ENCODE data around the gene AVL9. TPM values are rescaled to one million over a fixed set of nuclear protein-coding genes. Genes with fewer than 3 reads are reported as not detected.

Gene AVL9
- total and polyA plus RNA-seq, 2 donors (not counting 1 experiment from before 2014, with no cell fraction given) = 15.4 to 48.0 TPM

DNA sequence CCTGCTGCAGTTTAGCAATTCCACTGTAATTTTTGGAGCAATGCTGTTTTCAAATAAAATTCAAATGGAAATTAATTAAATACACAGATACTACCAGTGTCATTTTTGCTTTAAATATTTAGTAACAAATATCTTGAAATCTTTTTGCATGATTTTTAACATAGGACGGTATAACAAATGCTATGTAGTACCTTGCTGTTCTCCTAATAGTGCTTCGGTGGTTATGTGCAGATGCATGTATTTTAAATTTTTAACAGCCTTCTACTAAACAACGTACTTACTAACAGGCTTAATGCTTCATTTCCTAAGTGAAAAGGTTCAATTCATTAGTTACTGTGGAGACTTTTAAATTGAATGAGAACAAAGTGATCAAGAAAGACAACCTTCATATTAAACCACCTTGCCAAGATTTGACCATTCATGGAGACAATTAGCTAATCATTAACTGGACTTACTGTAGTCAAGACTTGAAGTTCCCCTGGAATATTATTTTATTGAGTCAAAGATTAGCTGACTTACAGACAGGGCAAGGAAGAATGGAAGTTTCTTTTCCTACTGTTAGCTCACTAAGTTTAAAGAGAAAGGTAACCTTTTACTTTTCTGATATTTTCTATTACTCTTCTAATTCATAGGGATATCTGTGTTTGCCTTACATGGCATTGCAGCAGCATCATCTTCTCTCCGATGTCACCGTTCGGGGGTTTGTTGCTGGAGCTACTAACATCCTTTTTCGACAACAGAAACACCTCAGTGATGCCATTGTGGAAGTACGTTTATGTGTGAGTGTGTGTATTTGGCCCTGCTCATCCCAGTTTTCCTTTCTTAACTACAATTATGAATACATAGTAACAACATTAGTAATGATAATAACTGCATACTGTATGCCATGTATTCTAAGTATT, 74.3 kb downstream of the AVL9 start:
- no peak for TF ChIP-seq EZH2 (IDR thresholded peaks at IDR 0.05; ENCODE audit: borderline replicate concordance, insufficient read depth, low read depth, low read length, poor library complexity, severe bottlenecking)
- TF ChIP-seq CTCF (IDR thresholded peaks at IDR 0.05) = no peak
- Histone ChIP-seq H2AFZ (ENCODE audit: insufficient read depth, low read depth, low read length, poor library complexity, severe bottlenecking) (no peak overlapping the region), H4K20me1 (ENCODE audit: control insufficient read depth, insufficient read depth, low read length, poor library complexity, severe bottlenecking) (peaks cover 2% of the 10 kb centered on the region), H3K79me2 (ENCODE audit: control insufficient read depth, insufficient read depth, low read length) (no peaks in the 10 kb centered on the region), H3K9me3 (ENCODE audit: control extremely low read depth in 1 of 3, control insufficient read depth in 2 of 3, insufficient read depth in 1 of 3, low read length in 2 of 3) (no peaks in the 10 kb centered on the region), H3K4me3 (ENCODE audit: control extremely low read depth in 1 of 5, extremely low read depth in 1 of 5, insufficient read depth in 1 of 5, low read depth in 2 of 5, low read length in 4 of 5) (no peak overlapping the region), H3K27ac (ENCODE audit: low read length in 2 of 2) (no peak overlapping the region), H3K4me2 (replicated peaks; ENCODE audit: low read depth, low read length, poor library complexity, severe bottlenecking) (no peak overlapping the region), H3K27me3 (replicated peaks in 1 of 4; ENCODE audit: control extremely low read depth in 1 of 4, control insufficient read depth in 3 of 4, insufficient read depth in 4 of 4, low read length in 3 of 4) (no peaks in the 10 kb centered on the region), H3K9ac (ENCODE audit: low read length) (no peak overlapping the region), H3K36me3 (replicated peaks in 1 of 2; ENCODE audit: control extremely low read depth in 1 of 2, control insufficient read depth in 1 of 2, extremely low read depth in 1 of 2, insufficient read depth in 2 of 2, low read length in 1 of 2) (peaks cover 10 to 32% of the 10 kb centered on the region in 2 experiments), H3K4me1 (ENCODE audit: control insufficient read depth in 2 of 2, insufficient read depth in 2 of 2, low read length in 2 of 2) (peaks cover 0 to 3% of the 10 kb centered on the region in 2 donors)
- ChIA-PET POLR2A (no interaction called here), CTCF (no interaction called here)
- Mint-ChIP-seq H3K4me3 (no peak overlapping the region), H3K27ac (no peak overlapping the region), H3K4me1 (peaks cover 2% of the 10 kb centered on the region), H3K9me3 (ENCODE audit: insufficient read depth) (no peaks in the 10 kb centered on the region), H3K27me3 (no peaks in the 10 kb centered on the region)
- DNase-seq (no peak), ATAC-seq (ENCODE audit: low read depth) (no peak)
- WGBS (ENCODE audit: insufficient coverage) = no CpG with 5 or more reads among the region's 8 CpGs
- intact Hi-C loops (cut with micrococcal nuclease) = no loop called here

DNA sequence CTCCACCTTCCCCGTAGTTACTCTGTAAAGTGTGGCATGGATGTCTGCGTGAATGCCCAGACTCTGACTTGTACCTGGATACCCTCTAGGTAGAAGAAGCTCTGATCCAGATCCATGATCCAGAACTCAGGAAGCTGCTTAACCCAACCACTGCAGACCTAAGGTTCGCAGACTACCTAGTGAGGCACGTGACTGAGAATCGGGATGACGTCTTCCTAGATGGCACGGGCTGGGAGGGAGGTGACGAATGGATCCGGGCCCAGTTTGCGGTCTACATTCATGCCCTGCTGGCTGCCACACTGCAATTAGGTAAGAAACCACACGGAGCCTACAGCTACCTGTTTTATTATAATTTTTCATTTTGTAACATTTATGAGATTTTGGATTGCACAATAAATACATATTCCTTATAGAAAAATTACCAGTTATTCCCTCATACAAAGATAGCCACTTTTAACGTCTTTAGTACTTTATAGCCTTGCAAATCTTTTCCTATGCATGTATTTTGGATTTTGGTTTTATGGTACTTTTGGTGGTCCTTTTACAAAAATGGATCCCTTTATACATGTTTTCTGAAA, 77.9 kb downstream of the AVL9 start:
- H3K4me3 Mint-ChIP-seq = no peak overlapping the region
- no peak overlapping the region for H3K27ac Mint-ChIP-seq
- Histone ChIP-seq H2AFZ (ENCODE audit: insufficient read depth, low read depth, low read length, poor library complexity, severe bottlenecking) (no peak overlapping the region), H3K4me2 (replicated peaks; ENCODE audit: low read depth, low read length, poor library complexity, severe bottlenecking) (no peak overlapping the region), H3K9ac (ENCODE audit: low read length) (no peak overlapping the region), H3K4me1 (ENCODE audit: control insufficient read depth in 2 of 2, insufficient read depth in 2 of 2, low read length in 2 of 2) (peaks cover 0 to 3% of the 10 kb centered on the region in 2 donors), H4K20me1 (ENCODE audit: control insufficient read depth, insufficient read depth, low read length, poor library complexity, severe bottlenecking) (no peaks in the 10 kb centered on the region), H3K36me3 (replicated peaks in 1 of 2; ENCODE audit: control extremely low read depth in 1 of 2, control insufficient read depth in 1 of 2, extremely low read depth in 1 of 2, insufficient read depth in 2 of 2, low read length in 1 of 2) (peaks cover 21 to 59% of the 10 kb centered on the region in 2 experiments), H3K9me3 (ENCODE audit: control extremely low read depth in 1 of 3, control insufficient read depth in 2 of 3, insufficient read depth in 1 of 3, low read length in 2 of 3) (no peaks in the 10 kb centered on the region), H3K4me3 (ENCODE audit: control extremely low read depth in 1 of 5, extremely low read depth in 1 of 5, insufficient read depth in 1 of 5, low read depth in 2 of 5, low read length in 4 of 5) (no peak overlapping the region), H3K27ac (ENCODE audit: low read length in 2 of 2) (no peak overlapping the region), H3K27me3 (replicated peaks in 1 of 4; ENCODE audit: control extremely low read depth in 1 of 4, control insufficient read depth in 3 of 4, insufficient read depth in 4 of 4, low read length in 3 of 4) (no peaks in the 10 kb centered on the region), H3K79me2 (ENCODE audit: control insufficient read depth, insufficient read depth, low read length) (no peaks in the 10 kb centered on the region)
- WGBS (ENCODE audit: insufficient coverage) = 100% methylated on average over 8 of the region's 12 CpGs
- H3K27me3 Mint-ChIP-seq = no peaks in the 10 kb centered on the region
- ChIA-PET CTCF (no interaction called here), POLR2A (no interaction called here)
- TF ChIP-seq EZH2 (IDR thresholded peaks at IDR 0.05; ENCODE audit: borderline replicate concordance, insufficient read depth, low read depth, low read length, poor library complexity, severe bottlenecking) (no peak), CTCF (IDR thresholded peaks at IDR 0.05) (no peak)
- intact Hi-C loops (cut with micrococcal nuclease) = no loop called here
- ATAC-seq (ENCODE audit: low read depth) (no peak), DNase-seq (no peak)
- no peaks in the 10 kb centered on the region for H3K9me3 Mint-ChIP-seq (ENCODE audit: insufficient read depth)
- peaks cover 5% of the 10 kb centered on the region for H3K4me1 Mint-ChIP-seq
